GM19324 (cell line): ENCODE data around the gene FAM50A.

Source experiments
- ATAC-seq: cut with Tn5 transposase; IDR thresholded peaks from one replicate; pipeline ENCODE4 v1.9.1; 2021; ENCODE audit warnings: mild to moderate bottlenecking, moderate library complexity; ENCODE audit not compliant: unreplicated experiment, low FRiP score

Gene FAM50A

DNA sequence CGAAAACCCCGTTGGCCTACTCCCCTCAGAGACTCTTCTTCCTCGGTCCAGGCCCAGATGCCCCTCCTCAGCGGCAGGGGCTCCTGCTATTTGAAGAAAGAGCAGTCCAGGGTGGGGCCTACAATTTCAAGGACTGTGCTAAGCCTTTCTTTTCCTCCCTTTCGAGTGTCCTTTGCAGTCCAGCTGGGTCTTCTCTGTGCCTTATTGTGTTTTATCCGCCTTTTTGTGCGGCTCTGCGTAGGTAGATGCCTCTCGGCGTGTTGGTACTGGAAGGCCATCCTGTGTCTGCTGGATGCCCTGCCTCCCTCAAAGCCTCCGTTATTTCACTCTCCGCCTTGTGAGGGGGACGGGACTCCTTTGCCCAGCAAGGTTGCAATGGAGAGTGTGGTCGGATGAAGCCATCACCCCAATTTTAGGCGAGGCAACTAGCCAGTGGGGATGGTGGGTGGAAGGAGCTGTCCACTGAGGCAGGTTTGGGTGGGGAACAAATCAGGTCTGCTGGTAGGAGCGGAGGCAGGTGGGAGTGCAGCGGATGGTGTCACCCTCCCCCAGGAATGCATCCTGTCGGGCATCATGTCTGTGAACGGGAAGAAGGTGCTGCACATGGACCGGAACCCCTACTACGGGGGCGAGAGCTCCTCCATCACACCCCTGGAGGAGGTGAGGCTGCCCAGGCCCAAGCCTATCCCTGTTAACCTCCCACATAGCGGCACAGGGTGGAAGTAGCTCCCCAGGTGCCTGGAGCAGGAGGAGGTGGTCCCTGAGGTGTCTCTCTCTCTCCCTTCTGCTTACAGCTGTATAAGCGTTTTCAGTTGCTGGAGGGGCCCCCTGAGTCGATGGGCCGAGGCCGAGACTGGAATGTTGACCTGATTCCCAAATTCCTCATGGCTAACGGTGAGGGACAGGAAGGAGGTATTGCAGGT lies 5.7 kb upstream of the FAM50A start:
- ATAC-seq, result no peak

- ATAC-seq, result no peak
These were observed 4.1 kb upstream of the FAM50A start for GRCh38 chrX:154439841-154440240.

DNA sequence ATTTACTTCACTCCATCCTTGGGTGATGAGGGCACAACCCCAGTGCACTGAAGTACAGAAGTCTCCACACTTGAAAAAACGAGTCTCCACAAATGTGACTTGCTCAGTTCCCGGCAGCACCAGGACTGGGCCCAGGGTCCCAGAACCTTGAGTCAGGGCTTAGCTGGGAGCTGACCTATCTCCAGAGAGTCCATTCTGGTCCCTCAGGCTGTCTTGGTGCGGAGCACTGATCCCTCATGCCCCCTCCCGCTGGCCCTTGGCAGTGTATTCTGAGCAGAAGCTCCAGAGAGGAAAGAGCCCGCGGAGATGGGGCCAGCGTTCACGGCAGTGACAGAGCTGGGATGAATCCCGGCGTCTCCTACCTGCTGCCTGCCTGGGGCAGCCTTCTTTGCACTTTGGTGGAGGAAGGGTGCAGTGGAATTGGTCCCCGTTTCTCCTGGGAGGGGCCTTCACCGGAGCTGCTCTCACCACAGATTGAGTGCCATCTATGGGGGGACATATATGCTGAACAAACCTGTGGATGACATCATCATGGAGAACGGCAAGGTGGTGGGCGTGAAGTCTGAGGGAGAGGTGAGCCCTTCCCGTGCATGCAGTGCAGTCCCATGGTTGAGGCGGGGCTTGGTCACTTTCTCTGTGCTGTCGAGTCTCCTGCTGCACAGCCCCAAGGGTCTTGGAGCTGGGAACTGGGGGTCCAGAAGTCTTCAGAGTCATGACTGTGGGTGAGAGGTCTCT lies 3.2 kb upstream of the FAM50A start:
- ATAC-seq, result no peak

GRCh38 chrX:154441564-154441963 lies 2.4 kb upstream of the FAM50A start:
- ATAC-seq, result no peak

GRCh38 chrX:154441984-154442707 lies 1.8 kb upstream of the FAM50A start:
- no peak for ATAC-seq

- no peak for ATAC-seq
These were observed 446 bp upstream of the FAM50A start for GRCh38 chrX:154443479-154443910.

DNA sequence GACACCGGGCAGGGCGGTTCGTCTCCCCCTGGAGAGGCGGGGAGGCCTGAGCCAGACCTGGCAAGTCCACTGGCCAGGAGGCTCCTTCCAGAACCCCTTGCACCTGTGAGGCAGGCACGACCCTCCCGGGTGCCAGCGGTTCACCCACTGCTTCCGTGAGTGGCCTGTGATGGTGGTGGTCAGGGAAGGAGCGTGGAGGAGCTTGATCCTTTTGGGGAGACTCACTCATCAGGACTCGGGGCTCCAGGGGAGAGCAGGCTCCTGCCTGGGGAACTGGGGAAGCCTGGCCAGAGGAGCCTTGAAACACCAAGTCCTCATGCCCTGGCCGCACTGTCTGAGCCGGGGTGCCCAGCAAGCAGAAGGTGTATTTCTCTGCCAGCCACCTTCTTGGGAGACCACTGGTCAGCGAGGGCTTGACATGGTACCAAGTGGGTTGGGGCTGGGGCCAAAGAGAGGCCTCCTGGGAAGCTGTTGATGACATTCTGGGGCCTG lies 860 bp downstream of the FAM50A start:
- no peak for ATAC-seq

DNA sequence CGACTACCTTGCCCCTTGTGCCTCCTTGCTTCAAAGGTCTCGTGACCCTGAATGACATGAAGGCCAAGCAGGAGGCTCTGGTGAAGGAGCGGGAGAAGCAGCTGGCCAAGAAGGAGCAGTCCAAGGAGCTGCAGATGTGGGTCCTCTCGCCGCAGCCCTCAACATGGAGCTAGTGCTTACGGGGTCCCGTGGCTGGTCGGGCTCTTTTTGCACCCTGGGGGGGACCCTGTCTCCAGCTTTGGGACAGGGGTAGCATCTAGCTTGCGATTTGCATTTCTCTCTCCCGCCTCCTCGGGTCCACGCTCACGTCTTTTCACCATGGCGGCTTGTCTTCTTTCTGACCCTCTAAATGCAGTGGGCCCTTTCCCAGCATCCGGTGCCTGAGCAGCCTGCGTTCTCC lies 1.8 kb downstream of the FAM50A start:
- no peak for ATAC-seq

- ATAC-seq, result no peak
These were observed 2.5 kb downstream of the FAM50A start for GRCh38 chrX:154446430-154446829.

- ATAC-seq, result no peak
These were observed 4.5 kb downstream of the FAM50A start for GRCh38 chrX:154448484-154448883.

DNA sequence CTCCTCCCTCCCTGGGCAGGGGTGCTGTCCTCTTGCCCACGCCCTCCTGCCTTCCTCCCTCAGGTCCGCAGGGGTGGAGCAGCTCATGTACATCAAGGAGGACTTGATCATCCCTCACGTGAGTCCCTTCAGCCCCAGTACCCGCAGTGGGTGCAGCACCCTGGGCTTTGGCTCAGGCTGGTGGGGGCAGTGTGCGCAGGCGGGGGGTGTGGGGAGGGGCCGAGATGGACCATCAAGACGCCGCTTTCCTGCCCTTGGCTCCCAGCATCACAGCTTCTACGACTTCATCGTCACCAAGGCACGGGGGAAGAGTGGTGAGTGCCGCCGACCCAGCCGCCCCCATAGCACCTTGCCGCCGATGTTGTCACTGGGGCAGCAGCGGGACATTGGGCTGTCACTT lies 5.7 kb downstream of the FAM50A start:
- no peak for ATAC-seq

DNA sequence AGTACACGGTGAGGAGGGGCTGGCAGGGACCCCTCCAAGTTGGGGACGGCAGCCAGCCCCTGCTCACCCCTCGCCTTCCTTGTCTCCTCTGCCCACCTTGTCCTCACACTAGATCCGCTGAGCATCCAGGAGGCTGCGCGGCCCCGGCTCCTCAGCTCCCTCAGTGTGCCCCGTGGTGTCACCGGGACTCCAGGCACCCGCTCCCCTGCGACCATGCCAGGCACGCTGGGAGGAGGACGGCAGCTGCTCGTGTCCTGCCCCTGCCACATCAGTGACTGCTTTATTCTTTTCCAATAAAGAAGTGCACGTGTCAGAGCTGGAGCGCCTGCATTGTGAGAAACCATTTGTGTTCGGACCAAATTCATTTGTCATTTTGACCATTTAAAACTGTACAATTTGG lies 6.4 kb downstream of the FAM50A start:
- no peak for ATAC-seq

DNA sequence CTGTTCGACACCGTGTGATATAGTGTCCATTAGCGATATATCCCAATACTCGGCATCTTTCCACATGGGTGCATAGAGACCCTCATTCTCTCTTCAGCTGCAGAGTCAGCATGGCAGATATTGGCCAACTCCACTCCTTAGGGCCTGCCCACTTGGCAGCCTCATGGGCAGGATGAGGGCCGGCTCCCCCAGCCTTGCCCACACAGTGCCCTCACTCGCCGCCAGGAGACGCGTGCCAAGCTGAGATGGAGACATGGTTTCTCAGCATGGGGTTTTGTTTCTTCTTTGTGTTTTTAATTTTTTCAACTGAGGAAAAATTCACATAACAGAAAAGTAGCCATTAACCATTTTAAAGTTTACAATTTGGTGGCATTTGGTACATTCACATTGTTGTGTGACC lies 8.9 kb downstream of the FAM50A start:
- ATAC-seq, result no peak

GRCh38 chrX:154457491-154458115 lies 13.7 kb downstream of the FAM50A start:
- ATAC-seq, result peak; percentile 50

- ATAC-seq, result peak; percentile 67
These were observed 14.4 kb downstream of the FAM50A start, which contains the start of gene PLXNA3 for GRCh38 chrX:154458116-154458953. PLXNA3 (plus strand) TSS chrX:154458281; CDS start chrX:154460184, 1,903 bp downstream.

- ATAC-seq, result no peak
These were observed 15.2 kb downstream of the FAM50A start for GRCh38 chrX:154458954-154459778.

- ATAC-seq, result no peak
These were observed 15.9 kb downstream of the FAM50A start for GRCh38 chrX:154459832-154460231.

- no peak for ATAC-seq
These were observed 16.4 kb downstream of the FAM50A start for GRCh38 chrX:154460326-154460725.

GRCh38 chrX:154462396-154462795 lies 18.5 kb downstream of the FAM50A start:
- ATAC-seq, result no peak
